ENCODE measurements around the gene BAZ2A.

Gene BAZ2A

DNA sequence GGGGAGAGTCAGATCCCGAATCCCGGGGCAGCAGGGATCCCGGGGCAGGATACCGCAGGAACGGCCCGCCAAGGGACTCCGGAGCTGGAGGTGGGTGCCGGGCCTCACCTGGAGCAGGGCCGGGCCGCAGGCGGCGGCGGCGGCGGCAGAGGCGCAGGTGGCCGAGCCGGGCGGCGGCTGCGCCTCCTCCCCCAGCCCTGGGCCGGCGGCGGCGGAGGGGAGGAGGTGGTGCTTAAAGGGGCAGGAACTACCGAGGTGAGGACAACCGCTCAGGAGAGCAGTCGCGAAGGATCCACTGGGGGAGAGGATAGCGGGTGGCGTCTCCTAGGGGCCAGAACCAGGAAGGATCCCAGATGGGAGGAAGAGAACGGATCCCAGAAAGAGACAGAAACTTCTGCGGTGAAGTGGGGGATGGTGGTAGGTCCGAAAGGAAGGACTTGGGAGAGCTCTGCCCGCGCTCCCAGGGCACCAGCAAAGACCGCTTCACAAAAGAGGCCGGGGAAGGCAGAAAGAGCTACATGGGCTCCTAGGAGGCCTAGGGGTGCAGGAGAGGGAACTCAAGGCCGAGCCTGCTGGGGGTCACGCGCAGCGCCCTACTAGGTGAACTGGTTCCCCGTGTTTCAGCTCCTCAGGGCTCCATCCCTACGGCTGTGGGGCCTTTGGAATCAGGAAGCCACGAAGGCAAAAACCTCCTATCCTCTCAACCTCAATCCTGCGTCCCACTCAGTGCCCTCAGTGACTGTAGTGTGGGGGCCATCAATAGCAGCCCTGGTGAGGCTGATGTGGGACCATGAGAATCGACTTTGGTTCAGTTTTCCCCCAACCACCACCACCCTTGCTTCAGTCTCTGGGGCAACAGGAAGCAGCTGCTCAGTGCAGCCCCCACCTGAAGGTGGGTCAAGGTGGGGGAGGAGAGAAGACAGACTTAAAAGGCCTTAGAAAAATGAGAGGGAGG lies 5.0 kb upstream of the BAZ2A start:
- peak; percentile 97 for DNase-seq

GRCh38 chr12:56634242-56634836 lies 4.2 kb upstream of the BAZ2A start:
- peak; percentile 96 for DNase-seq

- no peak for DNase-seq
Measured at GRCh38 chr12:56633468-56634241, 3.5 kb upstream of the BAZ2A start.

- peak; percentile 67 for DNase-seq
Measured at GRCh38 chr12:56632701-56633467, 2.8 kb upstream of the BAZ2A start.

GRCh38 chr12:56631790-56632700 lies 1.9 kb upstream of the BAZ2A start:
- peak; percentile 92 for DNase-seq

DNA sequence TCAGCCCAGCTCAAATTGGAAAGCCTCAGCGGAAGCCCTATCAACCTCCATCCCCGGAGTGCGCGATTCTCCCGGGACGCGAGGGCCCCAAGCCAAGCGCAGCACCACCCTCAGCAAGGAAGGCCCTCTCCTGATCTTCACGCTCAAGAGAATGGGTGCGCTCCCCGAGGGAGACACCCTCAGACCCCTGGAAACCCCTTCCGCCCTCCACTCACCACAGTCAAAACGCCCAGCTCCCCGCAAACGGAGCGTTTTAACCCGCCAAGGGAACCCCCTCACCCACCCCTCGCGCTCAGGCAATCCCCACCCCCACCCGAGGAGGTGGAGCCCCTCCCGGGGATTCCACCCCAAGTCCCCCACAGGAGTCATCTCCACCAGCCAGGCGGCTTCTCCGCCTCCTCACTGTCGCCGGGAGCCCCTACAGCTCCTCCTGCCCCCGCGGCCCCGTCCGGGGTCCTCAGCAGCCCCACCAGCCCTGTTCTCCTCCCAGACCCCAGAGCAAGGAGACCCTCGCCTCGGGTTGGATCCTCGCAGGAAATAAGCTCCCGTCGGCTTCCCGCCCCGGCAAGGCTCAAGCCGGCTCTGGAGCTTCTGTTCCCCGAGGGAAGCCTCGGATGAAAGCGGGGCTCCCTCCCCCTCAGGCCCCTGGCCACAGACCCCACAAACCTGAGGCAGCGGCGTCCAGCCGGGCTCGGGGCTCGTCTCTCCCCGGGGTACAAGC lies 507 bp downstream of the BAZ2A start:
- peak; percentile 64 for DNase-seq

DNA sequence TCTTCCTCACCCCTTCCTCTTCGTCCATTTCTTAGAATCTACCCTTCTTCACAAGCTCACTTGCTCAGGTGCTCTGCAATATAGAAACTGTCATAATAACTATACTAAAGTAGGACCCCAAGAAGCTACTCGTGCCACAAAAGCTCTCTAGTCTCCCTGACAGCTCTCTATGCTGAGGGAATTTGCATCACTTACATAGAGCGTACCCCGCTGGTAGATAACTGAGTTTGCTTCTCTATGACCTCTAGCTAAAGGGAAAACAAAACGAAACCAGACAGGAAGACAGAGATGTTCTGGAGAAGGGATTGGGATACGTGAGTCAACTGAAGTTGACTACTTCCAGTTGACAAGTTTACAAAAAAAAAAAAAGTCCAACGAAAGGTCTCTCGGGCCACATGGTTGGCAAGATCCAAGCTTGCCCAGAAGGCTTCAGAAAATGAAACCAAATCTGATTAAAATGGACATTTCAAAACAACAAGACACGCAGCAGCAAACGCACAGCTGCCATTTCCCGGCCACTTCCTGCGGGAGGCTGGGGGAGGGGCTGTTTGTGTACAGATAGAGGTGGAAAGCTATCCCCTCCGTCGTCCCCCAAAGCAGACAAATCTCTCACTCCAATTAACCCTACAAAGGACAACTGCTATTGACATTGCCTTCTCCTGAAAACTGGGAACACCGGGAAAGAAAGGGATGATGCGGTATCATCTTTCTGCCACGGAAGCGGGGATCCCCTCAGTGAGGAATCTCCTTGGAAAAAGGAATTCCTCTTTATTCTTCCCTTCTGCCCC lies 1.3 kb downstream of the BAZ2A start:
- peak; percentile 71 for DNase-seq

- DNase-seq: no peak
Measured at GRCh38 chr12:56626701-56627100, 3.4 kb downstream of the BAZ2A start.

DNA sequence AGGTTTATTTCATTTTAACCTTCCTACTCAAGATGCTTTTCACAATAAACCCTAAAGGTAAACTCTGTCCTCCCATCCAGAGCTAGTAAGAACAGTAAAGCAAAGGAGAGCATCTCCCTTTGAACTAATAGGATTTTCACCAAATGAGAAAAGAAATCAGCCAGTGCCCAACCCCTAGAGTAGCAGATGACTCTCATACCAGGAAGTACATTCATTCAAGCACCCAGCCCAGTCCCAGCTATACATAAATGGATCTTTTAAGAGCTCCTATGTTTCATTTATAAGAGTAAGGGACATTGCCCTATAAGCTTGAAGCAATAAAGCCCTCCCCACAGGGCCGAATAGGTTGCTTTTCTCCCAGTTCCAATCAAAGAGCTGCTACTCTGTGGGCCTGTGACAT lies 7.6 kb downstream of the BAZ2A start:
- DNase-seq: no peak

GRCh38 chr12:56616925-56617324 lies 13.2 kb downstream of the BAZ2A start:
- no peak for DNase-seq

DNA sequence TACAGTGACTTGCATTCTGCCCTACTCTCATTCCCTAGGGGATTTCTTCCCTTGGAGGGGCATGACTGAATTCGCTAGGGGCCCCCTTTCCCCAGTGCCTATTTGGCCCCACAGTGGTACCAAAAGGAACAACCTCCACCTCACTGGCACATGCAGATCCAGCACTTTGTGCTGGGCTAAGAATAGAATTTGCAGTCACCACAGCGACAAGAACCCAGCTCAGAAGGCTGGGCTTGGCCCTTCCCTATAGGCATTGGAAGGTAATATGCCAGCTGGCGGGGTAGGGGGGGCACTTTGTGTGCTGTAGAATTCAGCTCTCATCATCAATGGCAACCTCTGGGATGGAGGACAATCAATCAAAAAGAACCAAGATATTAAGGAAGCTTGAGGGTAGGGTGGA lies 13.9 kb downstream of the BAZ2A start:
- no peak for DNase-seq

GRCh38 chr12:56614627-56615026 lies 15.5 kb downstream of the BAZ2A start:
- DNase-seq: no peak

- DNase-seq: no peak
Measured at GRCh38 chr12:56604355-56604754, 25.8 kb downstream of the BAZ2A start.

DNA sequence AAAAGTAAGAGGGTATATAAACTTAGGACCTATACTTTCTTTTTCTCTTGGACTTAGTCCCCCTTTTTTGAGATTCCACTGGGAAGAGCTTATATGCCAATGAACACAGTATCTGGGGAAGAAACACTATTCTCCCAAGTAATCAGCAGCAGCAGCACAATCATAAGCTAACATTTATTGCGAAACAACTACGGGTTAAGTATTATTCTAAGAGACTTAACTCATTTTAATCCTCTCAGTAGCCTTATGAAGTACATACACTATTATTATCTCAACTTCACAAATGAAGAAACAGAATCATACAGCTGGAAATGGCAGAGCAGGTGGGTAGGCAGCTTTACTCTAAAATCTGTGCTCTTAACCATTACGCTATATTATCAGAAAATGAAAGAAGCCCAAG lies 27.9 kb downstream of the BAZ2A start:
- no peak for DNase-seq

- DNase-seq: peak; percentile 74
Measured at GRCh38 chr12:56601503-56601902, 28.6 kb downstream of the BAZ2A start.

DNA sequence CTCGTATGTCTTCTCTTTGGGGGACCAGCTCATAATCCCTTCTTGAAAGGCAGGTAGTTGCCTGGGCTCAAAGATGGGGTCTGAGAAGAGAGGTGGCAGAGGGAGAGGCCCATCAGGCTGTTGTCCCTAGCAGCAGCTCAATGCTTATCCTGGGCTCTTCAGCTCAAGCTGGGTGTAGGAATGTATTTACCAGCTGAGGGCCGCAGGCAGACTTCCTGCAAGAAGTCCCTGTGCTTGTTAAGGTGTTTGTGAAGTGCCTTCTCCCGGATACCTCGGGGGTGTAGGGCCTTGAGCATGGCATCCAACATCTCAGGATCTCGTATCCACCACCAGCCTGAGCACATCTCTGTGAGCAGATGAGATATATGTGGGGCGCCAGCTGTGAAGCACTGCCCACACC lies 29.4 kb downstream of the BAZ2A start:
- no peak for DNase-seq

GRCh38 chr12:56599797-56600196 lies 30.3 kb downstream of the BAZ2A start:
- no peak for DNase-seq

- DNase-seq: no peak
Measured at GRCh38 chr12:56599041-56599440, 31.1 kb downstream of the BAZ2A start.

GRCh38 chr12:56596815-56597214 lies 33.3 kb downstream of the BAZ2A start:
- no peak for DNase-seq
